Measurements from ENCODE around the gene HELZ. TPM values are rescaled to one million over a fixed set of nuclear protein-coding genes. Genes with fewer than 3 reads are reported as not detected.

The HELZ gene
- total RNA-seq, 1 donor = 89.8 TPM

GRCh38 chr17:67125924-67126323, 119.1 kb downstream of the HELZ start:
- TF ChIP-seq, protein P1, sequence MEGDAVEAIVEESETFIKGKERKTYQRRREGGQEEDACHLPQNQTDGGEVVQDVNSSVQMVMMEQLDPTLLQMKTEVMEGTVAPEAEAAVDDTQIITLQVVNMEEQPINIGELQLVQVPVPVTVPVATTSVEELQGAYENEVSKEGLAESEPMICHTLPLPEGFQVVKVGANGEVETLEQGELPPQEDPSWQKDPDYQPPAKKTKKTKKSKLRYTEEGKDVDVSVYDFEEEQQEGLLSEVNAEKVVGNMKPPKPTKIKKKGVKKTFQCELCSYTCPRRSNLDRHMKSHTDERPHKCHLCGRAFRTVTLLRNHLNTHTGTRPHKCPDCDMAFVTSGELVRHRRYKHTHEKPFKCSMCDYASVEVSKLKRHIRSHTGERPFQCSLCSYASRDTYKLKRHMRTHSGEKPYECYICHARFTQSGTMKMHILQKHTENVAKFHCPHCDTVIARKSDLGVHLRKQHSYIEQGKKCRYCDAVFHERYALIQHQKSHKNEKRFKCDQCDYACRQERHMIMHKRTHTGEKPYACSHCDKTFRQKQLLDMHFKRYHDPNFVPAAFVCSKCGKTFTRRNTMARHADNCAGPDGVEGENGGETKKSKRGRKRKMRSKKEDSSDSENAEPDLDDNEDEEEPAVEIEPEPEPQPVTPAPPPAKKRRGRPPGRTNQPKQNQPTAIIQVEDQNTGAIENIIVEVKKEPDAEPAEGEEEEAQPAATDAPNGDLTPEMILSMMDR (IDR thresholded peaks at IDR 0.05; ENCODE audit: insufficient read depth, low read depth, low read length) = no peak
- no peak overlapping the region for H3K4me3 ChIP-seq (ENCODE audit: low read depth, low read length)
- no peak for DNase-seq (ENCODE audit: low read depth)

GRCh38 chr17:67125417-67125816, 119.6 kb downstream of the HELZ start:
- TF ChIP-seq, protein P1 (IDR thresholded peaks at IDR 0.05; ENCODE audit: insufficient read depth, low read depth, low read length) = no peak
- DNase-seq (ENCODE audit: low read depth) = no peak
- H3K4me3 ChIP-seq (ENCODE audit: low read depth, low read length) = no peak overlapping the region

DNA sequence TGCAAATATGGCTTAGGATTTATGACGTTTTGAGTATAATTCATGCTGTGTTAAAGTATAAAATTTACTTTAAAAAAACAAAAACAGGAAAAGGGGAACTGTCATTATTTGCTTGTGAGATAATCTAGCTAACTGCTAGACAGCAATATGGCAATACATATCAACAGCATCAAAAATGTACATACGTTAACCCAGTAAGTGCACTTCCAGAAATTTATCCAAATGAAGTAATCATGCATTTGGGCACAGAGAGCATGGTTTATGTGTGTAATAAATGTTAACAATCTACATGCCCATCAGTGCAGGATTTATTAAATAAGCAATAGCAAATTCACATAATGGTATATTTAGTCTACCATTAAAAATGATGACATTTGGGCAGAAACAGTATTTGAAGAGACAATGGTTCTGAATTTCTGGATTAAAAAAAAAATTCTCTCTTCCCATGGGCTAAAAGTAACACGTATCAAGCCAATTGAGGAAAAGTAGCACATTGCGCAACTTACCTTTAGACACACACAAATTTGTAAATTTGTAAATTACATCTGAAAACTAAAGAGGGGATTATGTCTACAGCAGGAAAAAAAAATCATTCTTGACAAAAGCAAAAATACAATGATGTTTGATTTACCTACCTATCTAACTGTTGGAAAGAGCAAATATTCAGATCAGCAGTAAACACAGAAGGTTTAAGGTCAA, 120.4 kb downstream of the HELZ start:
- no peak overlapping the region for H3K4me3 ChIP-seq (ENCODE audit: low read depth, low read length)
- no peak for DNase-seq (ENCODE audit: low read depth)
- TF ChIP-seq, protein P1 (IDR thresholded peaks at IDR 0.05; ENCODE audit: insufficient read depth, low read depth, low read length) = no peak

DNA sequence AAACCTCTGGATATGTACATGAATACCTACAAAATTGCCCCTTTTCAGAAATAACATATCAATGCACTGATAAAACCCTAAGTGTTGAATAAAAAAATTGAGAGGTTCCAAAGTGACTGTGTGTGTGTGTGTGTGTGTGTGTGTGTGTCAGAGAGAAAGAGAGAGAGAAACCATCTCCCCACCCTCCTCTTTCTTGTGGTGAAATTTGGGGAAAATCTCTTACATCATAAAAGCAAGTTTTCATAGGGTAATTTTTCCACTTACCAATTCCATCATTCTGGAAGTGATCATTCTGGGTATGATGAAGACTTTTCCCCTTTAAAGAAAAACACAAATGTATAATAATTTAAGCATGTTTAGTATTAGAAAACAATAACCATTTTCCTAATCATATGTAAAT, 121.3 kb downstream of the HELZ start:
- H3K4me3 ChIP-seq (ENCODE audit: low read depth, low read length) = no peak overlapping the region
- TF ChIP-seq, protein P1 (IDR thresholded peaks at IDR 0.05; ENCODE audit: insufficient read depth, low read depth, low read length) = no peak
- no peak for DNase-seq (ENCODE audit: low read depth)

DNA sequence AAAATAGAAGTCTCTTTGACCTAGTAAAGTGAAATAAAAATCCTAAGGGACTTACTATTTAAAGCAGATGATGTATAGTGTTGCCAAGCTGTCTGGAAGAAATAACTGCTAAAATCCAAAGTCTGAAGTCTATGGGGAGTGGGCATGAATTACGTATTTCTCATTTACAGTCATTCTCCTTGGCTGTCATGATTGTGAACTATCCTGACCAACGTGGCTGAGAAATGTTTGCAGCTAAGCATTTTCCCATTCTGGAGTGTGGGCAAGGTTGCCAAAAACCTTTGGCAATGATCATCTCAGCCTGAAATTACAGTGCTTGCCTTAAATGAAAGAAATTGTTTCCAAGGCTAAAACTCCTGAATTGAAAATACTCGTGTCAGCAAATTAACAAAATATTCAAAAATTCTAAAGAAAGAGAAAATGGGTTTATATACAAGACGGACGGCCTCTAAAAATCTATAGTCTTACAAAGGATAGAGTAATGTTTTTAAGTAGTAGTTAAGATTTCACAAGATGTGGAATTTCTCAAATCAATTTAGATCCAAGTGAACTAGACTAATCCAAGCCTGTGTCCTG, 123.6 kb downstream of the HELZ start:
- no peak for DNase-seq (ENCODE audit: low read depth)
- H3K4me3 ChIP-seq (ENCODE audit: low read depth, low read length) = no peak overlapping the region
- TF ChIP-seq, protein P1 (IDR thresholded peaks at IDR 0.05; ENCODE audit: insufficient read depth, low read depth, low read length) = no peak

DNA sequence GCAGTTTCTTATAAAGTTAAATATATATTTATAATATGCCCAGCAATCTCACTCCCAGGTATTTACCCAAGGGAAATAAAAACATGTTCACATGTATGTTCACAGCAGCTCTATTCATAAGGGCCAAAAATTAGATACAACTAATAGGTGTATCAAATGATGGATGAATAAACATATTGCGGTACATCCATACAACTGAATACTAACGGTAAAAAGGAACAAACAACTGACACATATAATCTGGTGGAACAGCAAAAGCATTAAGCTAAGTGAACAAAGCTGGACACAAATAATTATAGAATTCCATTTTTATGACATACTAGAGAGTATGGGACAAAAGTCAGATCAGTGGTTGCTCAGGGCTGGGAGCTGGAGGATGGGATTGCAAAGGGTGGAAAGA, 125.9 kb downstream of the HELZ start:
- no peak for DNase-seq (ENCODE audit: low read depth)
- H3K4me3 ChIP-seq (ENCODE audit: low read depth, low read length) = no peak overlapping the region
- TF ChIP-seq, protein P1 (IDR thresholded peaks at IDR 0.05; ENCODE audit: insufficient read depth, low read depth, low read length) = no peak

Data from fibroblast of villous mesenchyme (primary cell).